Small intestine (tissue), 7 donors: ENCODE measurements around the gene USP1. TPM values are rescaled to one million over a fixed set of nuclear protein-coding genes. Genes with fewer than 3 reads are reported as not detected.

Source experiments
- DNase-seq, 2 donors: peaks; one replicate each; pipeline versions ENCODE4 v3.0.0 to v3.0.0-alpha.2; 2013
- FAIRE-seq: peaks from 2 replicates; lab custom pipeline; 2012; peaks lifted over from hg19 to GRCh38; lab: Jason Lieb, UNC
- H3K27ac ChIP-seq, 3 donors: one replicate each; pipeline ENCODE4 v1.5.1; 2013; ENCODE audit warnings: low read length in 2 of 3, mild to moderate bottlenecking in 2 of 3, control low read depth in 1 of 3, inconsistent platforms in 1 of 3, low read depth in 1 of 3, moderate library complexity in 1 of 3
- H3K27me3 ChIP-seq, 3 donors: one replicate each; pipeline ENCODE4 v1.6.1; 2013; ENCODE audit warnings: low read length in 3 of 3, inconsistent platforms in 1 of 3; ENCODE audit not compliant: control insufficient read depth in 3 of 3, insufficient read depth in 3 of 3
- H3K36me3 ChIP-seq, 3 donors: one replicate each; pipeline ENCODE4 v1.6.1; 2013; ENCODE audit warnings: low read length in 3 of 3, inconsistent platforms in 1 of 3, low read depth in 1 of 3, mild to moderate bottlenecking in 1 of 3, moderate library complexity in 1 of 3; ENCODE audit not compliant: control insufficient read depth in 3 of 3, insufficient read depth in 2 of 3
- H3K4me1 ChIP-seq, 3 donors: one replicate each; pipeline ENCODE4 v1.6.1; 2013; ENCODE audit warnings: low read length in 2 of 3, inconsistent platforms in 1 of 3, low read depth in 1 of 3, mild to moderate bottlenecking in 1 of 3, moderate library complexity in 1 of 3; ENCODE audit not compliant: control insufficient read depth in 3 of 3, insufficient read depth in 2 of 3
- H3K4me3 ChIP-seq, 3 donors: one replicate each; pipeline ENCODE4 v1.5.1; 2013; ENCODE audit warnings: low read length in 3 of 3, control low read depth in 1 of 3, inconsistent platforms in 1 of 3, low read depth in 1 of 3, mild to moderate bottlenecking in 1 of 3, moderate library complexity in 1 of 3
- H3K9me3 ChIP-seq, 2 donors: one replicate each; pipeline ENCODE4 v1.6.1; 2013; ENCODE audit warnings: low read depth in 1 of 2, low read length in 1 of 2; ENCODE audit not compliant: control insufficient read depth in 2 of 2, insufficient read depth in 1 of 2
- WGBS, 3 donors: extraction: QIAGEN DNeasy Blood & Tissue Kit; methylation state at CpG; one replicate each; pipeline ENCODE4 v1.1.7; 2013; 5-methylcytosine and 5-hydroxymethylcytosine counted together
- polyA plus RNA-seq, 4 donors: library from polyadenylated mRNA; stranded (reverse) in 3 of 4; unstranded in 1 of 4; fragments of 200-250 nt in 3 of 4; fragments of 120-200 nt in 1 of 4; gene quantifications; one replicate each; pipeline versions ENCODE4 v1.2.1 to v1.2.3, GENCODE V29; 2013
- donor health status: healthy with polysubstance abuse.
- donor health status: control.
- donor health status: control.
- donor health status: Bipolar disorder and iron deficiency.
- donor health status: healthy.

The USP1 gene
- polyA plus RNA-seq, 4 donors, result 12.3 to 35.2 (median 18.7) TPM

DNA sequence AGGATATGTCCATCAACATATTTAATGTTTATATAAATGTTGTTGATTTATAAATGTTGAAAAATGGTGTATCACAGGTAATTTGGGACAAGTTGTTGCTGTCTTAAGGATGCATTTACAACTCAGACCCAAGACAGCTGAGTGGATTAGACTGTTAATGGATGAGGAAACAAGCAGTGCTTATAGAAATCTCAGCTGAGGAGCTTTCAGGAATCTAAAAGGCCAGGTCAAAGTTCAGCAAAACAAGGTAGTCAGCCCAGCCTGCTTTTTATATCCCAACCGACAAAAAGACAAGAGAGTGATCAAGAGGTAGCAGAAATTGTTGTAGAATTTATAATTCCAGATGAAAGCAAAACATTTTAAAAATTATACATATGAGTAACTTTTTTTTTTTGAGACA is 16.6 kb upstream of the USP1 start:
- DNase-seq (peak; percentile 11 to 74), FAIRE-seq (no peak)
- Histone ChIP-seq H3K36me3 (no peaks in the 10 kb centered on the region), H3K27ac (no peak overlapping the region), H3K27me3 (no peaks in the 10 kb centered on the region), H3K4me3 (no peak overlapping the region), H3K9me3 (no peaks in the 10 kb centered on the region), H3K4me1 (peaks cover 0 to 14% (median 0%) of the 10 kb centered on the region in 3 donors)
- WGBS, 3 donors, result 18 to 49% (median 19%) methylated on average over 1 of the region's 1 CpG

DNA sequence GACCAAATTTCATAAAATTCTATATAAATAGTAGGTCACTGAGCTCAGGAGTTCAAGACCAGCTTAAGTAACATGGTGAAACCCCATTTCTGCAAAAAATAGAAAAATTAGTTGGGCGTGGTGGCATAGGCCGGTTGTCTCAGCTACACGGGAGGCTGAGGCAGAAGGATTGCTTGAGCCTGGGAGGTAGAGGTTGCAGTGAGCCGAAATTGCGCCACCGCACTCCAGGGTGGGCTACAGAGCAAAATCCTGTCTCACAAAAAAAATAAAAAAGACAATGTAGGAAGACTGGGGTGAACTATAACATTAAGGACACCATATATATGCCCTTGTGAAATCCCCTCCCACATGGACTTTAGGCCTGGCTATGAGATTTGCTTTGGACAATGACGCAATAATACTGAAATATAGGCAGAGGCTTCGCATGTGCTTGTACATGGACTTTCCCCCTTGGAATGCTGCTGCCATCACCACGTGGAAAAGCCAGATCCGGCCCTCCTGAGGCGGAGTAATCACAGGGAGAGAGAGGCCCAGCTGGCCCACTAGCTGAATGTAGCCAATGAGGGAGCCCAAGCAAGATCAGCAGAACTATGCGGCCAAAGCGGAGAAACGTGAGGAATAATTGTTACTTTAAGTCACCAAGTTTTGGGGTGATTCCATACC is 13.1 kb upstream of the USP1 start:
- FAIRE-seq (no peak), DNase-seq (peak; percentile 75 to 89)
- peaks cover 0 to 2% (median 0%) of the 10 kb centered on the region in 3 donors for H3K27me3 ChIP-seq
- H3K27ac ChIP-seq, result peak overlapping the region in 1 of 3 donors; percentile 54
- peaks cover 0 to 14% (median 0%) of the 10 kb centered on the region in 3 donors for H3K4me1 ChIP-seq
- no peak overlapping the region for H3K4me3 ChIP-seq
- H3K36me3 ChIP-seq, result no peaks in the 10 kb centered on the region
- H3K9me3 ChIP-seq, result no peaks in the 10 kb centered on the region
- 74 to 89% (median 76%) methylated on average over 14 of the region's 14 CpGs for WGBS, 3 donors

DNA sequence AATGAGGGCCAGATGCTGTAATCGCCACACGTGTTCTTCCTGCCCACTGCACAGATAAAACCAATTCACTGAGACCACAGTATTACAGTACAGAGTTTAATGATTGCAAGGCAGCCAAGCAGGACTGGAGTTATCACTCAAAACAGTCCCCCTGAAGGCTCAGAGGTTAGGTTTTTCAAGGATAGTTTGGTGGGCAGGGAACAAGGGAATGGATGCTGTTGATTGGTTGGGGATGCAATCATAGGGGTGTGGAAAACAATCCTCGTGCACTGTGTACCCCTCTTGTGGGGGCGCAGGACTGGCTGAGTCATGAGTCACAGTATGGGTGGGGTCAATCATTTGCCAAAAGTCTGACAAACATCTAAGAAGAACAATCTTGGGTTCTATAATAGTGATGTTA is 12.4 kb upstream of the USP1 start:
- peak in 1 of 2 donors; percentile 47 for DNase-seq
- no peak for FAIRE-seq

DNA sequence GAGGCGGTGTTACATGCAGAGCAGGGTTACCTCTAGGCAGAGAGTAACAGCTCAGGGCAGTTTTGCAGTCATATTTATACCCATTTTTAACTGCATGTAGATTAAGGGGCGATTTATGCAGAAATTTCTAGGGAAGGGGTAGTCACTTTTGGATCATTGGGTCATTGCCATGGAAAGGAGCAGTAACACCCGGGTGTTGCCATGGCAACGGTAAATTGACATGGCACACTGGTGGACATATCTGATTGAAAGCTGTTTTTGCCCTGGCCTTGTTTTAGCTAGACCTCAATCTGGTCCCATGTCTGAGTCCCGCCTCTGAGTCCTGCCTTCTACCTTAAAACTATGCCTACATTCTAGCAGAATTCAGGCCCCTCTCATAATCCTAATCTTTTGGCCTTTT is 11.8 kb upstream of the USP1 start:
- DNase-seq (peak in 1 of 2 donors; percentile 4), FAIRE-seq (no peak)
- Histone ChIP-seq H3K27me3 (peaks cover 0 to 2% (median 0%) of the 10 kb centered on the region in 3 donors), H3K9me3 (no peaks in the 10 kb centered on the region), H3K4me1 (peaks cover 0 to 14% (median 0%) of the 10 kb centered on the region in 3 donors), H3K27ac (no peak overlapping the region), H3K36me3 (no peaks in the 10 kb centered on the region), H3K4me3 (no peak overlapping the region)
- 78 to 84% (median 83%) methylated on average over 5 of the region's 5 CpGs for WGBS, 3 donors

More for the DNA sequence above, 12.4 kb upstream of the USP1 start:
- no peaks in the 10 kb centered on the region for H3K36me3 ChIP-seq
- peaks cover 0 to 14% (median 0%) of the 10 kb centered on the region in 3 donors for H3K4me1 ChIP-seq
- peaks cover 0 to 2% (median 0%) of the 10 kb centered on the region in 3 donors for H3K27me3 ChIP-seq
- H3K4me3 ChIP-seq, result no peak overlapping the region
- no peaks in the 10 kb centered on the region for H3K9me3 ChIP-seq
- WGBS, 3 donors, result 60 to 64% (median 63%) methylated on average over 4 of the region's 4 CpGs
- peak overlapping the region in 1 of 3 donors; percentile 54 for H3K27ac ChIP-seq

DNA sequence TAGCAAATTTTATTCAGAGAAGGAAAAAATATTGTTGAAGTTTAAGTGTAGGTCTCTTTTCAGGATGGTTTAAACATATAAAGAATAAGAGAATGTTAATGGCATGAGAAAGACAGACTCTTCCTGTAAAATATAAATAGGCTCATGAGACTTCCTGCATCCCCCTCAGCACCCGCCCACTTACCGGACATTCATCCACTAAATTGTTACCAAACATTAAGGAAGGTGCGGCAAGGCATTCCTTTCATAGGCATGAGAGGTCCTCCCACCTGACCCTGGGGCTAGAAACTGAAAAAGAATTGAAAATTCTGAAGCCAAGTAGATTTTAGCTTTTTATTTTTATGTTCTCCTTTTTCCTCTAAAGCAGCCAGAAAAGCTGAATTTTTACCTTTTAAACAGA is 10.6 kb upstream of the USP1 start:
- Histone ChIP-seq H3K27ac (no peak overlapping the region), H3K4me3 (no peak overlapping the region), H3K27me3 (peaks cover 0 to 2% (median 0%) of the 10 kb centered on the region in 3 donors), H3K36me3 (no peaks in the 10 kb centered on the region), H3K9me3 (no peaks in the 10 kb centered on the region), H3K4me1 (peaks cover 0 to 14% (median 0%) of the 10 kb centered on the region in 3 donors)
- no peak for DNase-seq
- 37 to 69% (median 62%) methylated on average over 3 of the region's 3 CpGs for WGBS, 3 donors
- FAIRE-seq, result no peak

DNA sequence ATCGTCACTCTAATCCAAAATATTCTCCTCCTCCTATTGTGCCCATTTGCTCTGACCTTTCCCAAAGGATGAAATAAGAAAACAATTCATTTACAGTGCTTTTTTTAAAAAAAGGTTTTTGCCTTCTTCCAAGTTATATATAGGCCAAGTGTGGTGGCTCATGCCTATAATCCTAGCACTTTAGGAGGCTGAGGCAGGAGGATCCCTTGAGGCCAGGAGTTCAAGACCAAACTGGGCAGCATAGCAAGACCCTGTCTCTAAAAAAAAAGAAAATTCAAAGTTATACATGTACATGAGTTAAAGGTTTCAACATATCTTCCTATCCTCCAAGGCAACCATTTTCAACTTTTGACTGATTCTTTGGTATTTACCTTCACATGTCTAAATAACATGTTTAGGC is 10.1 kb upstream of the USP1 start:
- no peaks in the 10 kb centered on the region for H3K36me3 ChIP-seq
- DNase-seq, result no peak
- no peaks in the 10 kb centered on the region for H3K9me3 ChIP-seq
- H3K4me3 ChIP-seq, result no peak overlapping the region
- H3K4me1 ChIP-seq, result peaks cover 0 to 14% (median 0%) of the 10 kb centered on the region in 3 donors
- FAIRE-seq, result no peak
- H3K27me3 ChIP-seq, result peaks cover 0 to 2% (median 0%) of the 10 kb centered on the region in 3 donors
- 90 to 94% (median 92%) methylated on average over 1 of the region's 1 CpG for WGBS, 3 donors
- H3K27ac ChIP-seq, result no peak overlapping the region

DNA sequence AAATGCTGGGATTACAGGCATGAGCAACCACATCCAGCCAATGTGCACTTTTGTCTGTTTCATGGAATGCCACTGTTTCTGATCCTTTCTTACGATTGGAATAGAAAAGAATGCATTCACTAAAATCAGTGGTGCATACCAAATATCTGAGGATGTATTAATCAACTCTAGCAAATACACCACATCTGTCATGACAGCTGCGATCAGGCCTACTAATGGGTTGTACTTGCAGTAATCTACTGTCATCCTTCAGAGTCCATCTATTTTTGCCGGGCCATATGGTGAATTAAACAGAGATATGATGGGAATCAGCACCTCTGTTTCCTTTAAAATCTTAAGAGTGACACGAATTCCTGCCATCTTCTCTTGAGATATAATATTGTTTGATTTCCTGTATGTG is 8.5 kb upstream of the USP1 start:
- FAIRE-seq (no peak), DNase-seq (no peak)
- WGBS, 3 donors, result 69 to 87% (median 84%) methylated on average over 4 of the region's 4 CpGs

DNA sequence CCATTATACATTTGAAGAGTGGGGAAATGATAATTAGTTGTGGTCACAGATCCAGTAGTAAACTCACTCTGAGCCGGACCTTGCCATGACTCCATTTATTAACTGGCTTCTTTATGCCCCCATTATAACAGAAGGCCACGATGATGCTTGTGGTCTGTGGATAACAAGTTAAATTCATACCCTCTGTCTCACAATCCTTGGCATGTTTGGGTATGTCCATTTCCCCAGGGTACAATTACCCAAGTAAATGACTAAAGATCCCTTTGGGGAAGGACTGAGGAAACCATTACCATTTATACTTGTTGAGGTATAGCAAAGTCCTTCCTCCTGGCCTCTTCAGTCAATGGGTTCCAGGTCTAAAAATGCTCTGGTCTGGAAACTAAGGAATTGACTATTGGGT is 7.3 kb upstream of the USP1 start:
- H3K4me3 ChIP-seq, result no peak overlapping the region
- peaks cover 0 to 2% (median 0%) of the 10 kb centered on the region in 3 donors for H3K27me3 ChIP-seq
- H3K9me3 ChIP-seq, result no peaks in the 10 kb centered on the region
- no peaks in the 10 kb centered on the region for H3K36me3 ChIP-seq
- peaks cover 0 to 1% (median 0%) of the 10 kb centered on the region in 3 donors for H3K4me1 ChIP-seq
- DNase-seq (no peak), FAIRE-seq (no peak)
- 92 to 96% (median 96%) methylated on average over 2 of the region's 2 CpGs for WGBS, 3 donors
- H3K27ac ChIP-seq, result no peak overlapping the region

More for the DNA sequence above, 8.5 kb upstream of the USP1 start:
- no peaks in the 10 kb centered on the region for H3K9me3 ChIP-seq
- H3K4me1 ChIP-seq, result peaks cover 0 to 14% (median 0%) of the 10 kb centered on the region in 3 donors
- no peak overlapping the region for H3K4me3 ChIP-seq
- no peak overlapping the region for H3K27ac ChIP-seq
- H3K27me3 ChIP-seq, result peaks cover 0 to 2% (median 0%) of the 10 kb centered on the region in 3 donors
- no peaks in the 10 kb centered on the region for H3K36me3 ChIP-seq
